Measurements from ENCODE around the gene PGK2.
"Not testable (repeated sequence)": the region's sequence is repeated elsewhere in the genome, so short reads cannot be mapped to it uniquely, and the experiment has no call there.

The PGK2 gene

GRCh38 chr6:49787176-49787575 is at the start of gene PGK2:
PGK2 (minus strand) TSS chr6:49787285; CDS start chr6:49787187, 98 bp downstream.
- in situ Hi-C loops (cut with MboI; ENCODE audit: low sequenced_read_pairs), result no loop called here

- in situ Hi-C loops (cut with MboI; ENCODE audit: low sequenced_read_pairs), result no loop called here
Observed at GRCh38 chr6:49835140-49835539, 48.1 kb upstream of the PGK2 start.

- in situ Hi-C loops (cut with MboI; ENCODE audit: low sequenced_read_pairs), result no loop called here
Observed at GRCh38 chr6:49833386-49833785, 46.3 kb upstream of the PGK2 start.

- in situ Hi-C loops (cut with MboI; ENCODE audit: low sequenced_read_pairs), result no loop called here
Observed at GRCh38 chr6:49826743-49827406, 39.8 kb upstream of the PGK2 start.

GRCh38 chr6:49815166-49815565 is 28.1 kb upstream of the PGK2 start:
- in situ Hi-C loops (cut with MboI; ENCODE audit: low sequenced_read_pairs), result no loop called here

- in situ Hi-C loops (cut with MboI; ENCODE audit: low sequenced_read_pairs), result no loop called here
Observed at GRCh38 chr6:49813248-49813647, 26.2 kb upstream of the PGK2 start.

- in situ Hi-C loops (cut with MboI; ENCODE audit: low sequenced_read_pairs), result no loop called here
Observed at GRCh38 chr6:49806145-49806544, 19.1 kb upstream of the PGK2 start.

GRCh38 chr6:49805246-49805645 is 18.2 kb upstream of the PGK2 start:
- in situ Hi-C loops (cut with MboI; ENCODE audit: low sequenced_read_pairs), result no loop called here

- in situ Hi-C loops (cut with MboI; ENCODE audit: low sequenced_read_pairs), result no loop called here
Observed at GRCh38 chr6:49801525-49801924, 14.4 kb upstream of the PGK2 start.

- in situ Hi-C loops (cut with MboI; ENCODE audit: low sequenced_read_pairs), result no loop called here
Observed at GRCh38 chr6:49799090-49799489, 12.0 kb upstream of the PGK2 start.

GRCh38 chr6:49796842-49797455 is 9.9 kb upstream of the PGK2 start:
- in situ Hi-C loops (cut with MboI; ENCODE audit: low sequenced_read_pairs), result not testable (repeated sequence)

GRCh38 chr6:49790341-49790740 is 3.3 kb upstream of the PGK2 start:
- in situ Hi-C loops (cut with MboI; ENCODE audit: low sequenced_read_pairs), result no loop called here

- in situ Hi-C loops (cut with MboI; ENCODE audit: low sequenced_read_pairs), result no loop called here
Observed at GRCh38 chr6:49784272-49784671, 2.8 kb downstream of the PGK2 start.

GRCh38 chr6:49782725-49783124 is 4.4 kb downstream of the PGK2 start:
- in situ Hi-C loops (cut with MboI; ENCODE audit: low sequenced_read_pairs), result no loop called here

GRCh38 chr6:49782293-49782692 is 4.8 kb downstream of the PGK2 start:
- in situ Hi-C loops (cut with MboI; ENCODE audit: low sequenced_read_pairs), result no loop called here

GRCh38 chr6:49776444-49776843 is 10.6 kb downstream of the PGK2 start:
- in situ Hi-C loops (cut with MboI; ENCODE audit: low sequenced_read_pairs), result no loop called here

GRCh38 chr6:49775043-49775442 is 12.0 kb downstream of the PGK2 start:
- in situ Hi-C loops (cut with MboI; ENCODE audit: low sequenced_read_pairs), result no loop called here

- in situ Hi-C loops (cut with MboI; ENCODE audit: low sequenced_read_pairs), result no loop called here
Observed at GRCh38 chr6:49772285-49772684, 14.8 kb downstream of the PGK2 start.

GRCh38 chr6:49766762-49767161 is 20.3 kb downstream of the PGK2 start:
- in situ Hi-C loops (cut with MboI; ENCODE audit: low sequenced_read_pairs), result no loop called here

- in situ Hi-C loops (cut with MboI; ENCODE audit: low sequenced_read_pairs), result no loop called here
Observed at GRCh38 chr6:49764571-49765236, 22.4 kb downstream of the PGK2 start.

GRCh38 chr6:49744259-49744658 is 42.8 kb downstream of the PGK2 start, which contains the start of gene CRISP3:
CRISP3 (minus strand) TSS chr6:49744388; CDS start chr6:49744367, 21 bp downstream.
- in situ Hi-C loops (cut with MboI; ENCODE audit: low sequenced_read_pairs), result no loop called here

- in situ Hi-C loops (cut with MboI; ENCODE audit: low sequenced_read_pairs), result no loop called here
Observed at GRCh38 chr6:49743429-49743828, 43.7 kb downstream of the PGK2 start.
